Measurements from ENCODE around the gene RBM7. TPM values are rescaled to one million over a fixed set of nuclear protein-coding genes. Genes with fewer than 3 reads are reported as not detected.

The RBM7 gene
- total RNA-seq, 2 donors from 2014 or later = 46.8 to 56.4 TPM

DNA sequence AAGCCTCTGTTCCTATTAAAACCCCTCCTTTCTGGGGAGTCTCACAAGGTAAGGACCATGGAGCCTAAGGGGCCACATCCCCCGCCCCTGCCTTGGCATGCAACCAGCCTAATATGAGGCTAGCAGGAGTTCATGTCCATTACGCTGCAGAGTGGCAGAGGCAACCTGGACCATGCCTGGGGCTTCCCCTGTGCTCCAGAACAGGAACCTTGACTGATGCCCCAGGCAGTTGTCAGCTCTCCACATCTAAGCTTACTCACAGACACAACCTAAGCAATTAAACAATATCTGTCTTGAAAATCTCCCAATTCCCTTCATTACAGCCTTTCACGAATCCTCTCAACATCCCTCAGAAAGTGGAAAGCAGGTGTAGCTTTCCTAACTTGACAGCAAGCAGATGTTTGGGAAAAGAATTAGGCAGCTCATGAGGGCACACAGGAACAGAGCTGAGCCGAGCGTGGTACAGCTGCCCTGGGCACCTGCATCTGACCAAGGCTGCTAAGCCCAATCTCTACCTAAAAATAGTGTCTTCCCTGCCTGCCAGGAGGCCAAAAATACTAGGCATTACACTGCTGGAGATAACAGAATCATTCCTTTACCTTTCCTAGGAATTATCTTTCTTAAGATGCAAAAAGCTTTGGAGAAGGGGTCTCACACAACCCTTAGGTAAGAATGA lies 20.9 kb upstream of the RBM7 start:
- peaks cover 9% of the 10 kb centered on the region for H3K9me3 Mint-ChIP-seq
- no peaks in the 10 kb centered on the region for H3K27me3 Mint-ChIP-seq (ENCODE audit: insufficient read depth)

DNA sequence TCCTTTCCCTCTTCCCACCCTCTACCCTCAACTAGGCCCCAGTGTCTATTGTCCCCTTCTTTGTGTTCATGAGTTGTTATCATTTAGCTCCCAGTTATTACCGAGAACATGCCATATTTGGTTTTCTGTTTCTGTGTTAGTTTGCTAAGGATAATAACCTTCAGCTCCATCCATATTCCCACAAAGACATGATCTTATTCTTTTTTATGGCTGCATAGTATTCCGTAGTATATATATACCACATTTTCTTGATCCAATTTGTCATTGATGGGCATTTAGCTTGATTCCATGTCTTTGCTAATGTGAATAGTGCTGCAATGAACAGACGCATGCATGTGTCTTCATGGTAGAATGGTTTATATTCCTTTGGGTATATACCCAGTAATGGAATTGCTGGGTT lies 18.0 kb upstream of the RBM7 start:
- H3K4me1 ChIP-seq (ENCODE audit: control insufficient read depth, insufficient read depth, low read length) = no peaks in the 10 kb centered on the region
- H3K4me3 ChIP-seq (ENCODE audit: low read length) = no peak overlapping the region
- no peak overlapping the region for H3K4me3 Mint-ChIP-seq
- H3K9me3 Mint-ChIP-seq = peaks cover 9% of the 10 kb centered on the region
- H3K4me1 Mint-ChIP-seq = peaks cover 4% of the 10 kb centered on the region
- no peaks in the 10 kb centered on the region for H3K27me3 ChIP-seq (ENCODE audit: control insufficient read depth, insufficient read depth, low read length, poor library complexity, severe bottlenecking)
- no peak overlapping the region for H3K9ac ChIP-seq (ENCODE audit: extremely low read depth, low read length, poor library complexity, severe bottlenecking)
- H3K36me3 ChIP-seq (ENCODE audit: control insufficient read depth, insufficient read depth, low read length) = no peaks in the 10 kb centered on the region
- H3K27ac ChIP-seq (ENCODE audit: low read depth, low read length) = no peak overlapping the region
- H3K27ac Mint-ChIP-seq = no peak overlapping the region
- no peak for DNase-seq
- H3K9me3 ChIP-seq (ENCODE audit: control insufficient read depth, low read length) = peaks cover 7% of the 10 kb centered on the region
- WGBS, 2 experiments (ENCODE audit: insufficient coverage in 1 of 2, insufficient read length in 1 of 2) = 100% methylated on average over 2 of the region's 3 CpGs; no CpG with 5 or more reads in 1 of the 2 experiments
- H3K27me3 Mint-ChIP-seq (ENCODE audit: insufficient read depth) = no peaks in the 10 kb centered on the region
- TF ChIP-seq, protein P1, sequence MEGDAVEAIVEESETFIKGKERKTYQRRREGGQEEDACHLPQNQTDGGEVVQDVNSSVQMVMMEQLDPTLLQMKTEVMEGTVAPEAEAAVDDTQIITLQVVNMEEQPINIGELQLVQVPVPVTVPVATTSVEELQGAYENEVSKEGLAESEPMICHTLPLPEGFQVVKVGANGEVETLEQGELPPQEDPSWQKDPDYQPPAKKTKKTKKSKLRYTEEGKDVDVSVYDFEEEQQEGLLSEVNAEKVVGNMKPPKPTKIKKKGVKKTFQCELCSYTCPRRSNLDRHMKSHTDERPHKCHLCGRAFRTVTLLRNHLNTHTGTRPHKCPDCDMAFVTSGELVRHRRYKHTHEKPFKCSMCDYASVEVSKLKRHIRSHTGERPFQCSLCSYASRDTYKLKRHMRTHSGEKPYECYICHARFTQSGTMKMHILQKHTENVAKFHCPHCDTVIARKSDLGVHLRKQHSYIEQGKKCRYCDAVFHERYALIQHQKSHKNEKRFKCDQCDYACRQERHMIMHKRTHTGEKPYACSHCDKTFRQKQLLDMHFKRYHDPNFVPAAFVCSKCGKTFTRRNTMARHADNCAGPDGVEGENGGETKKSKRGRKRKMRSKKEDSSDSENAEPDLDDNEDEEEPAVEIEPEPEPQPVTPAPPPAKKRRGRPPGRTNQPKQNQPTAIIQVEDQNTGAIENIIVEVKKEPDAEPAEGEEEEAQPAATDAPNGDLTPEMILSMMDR (conservative IDR thresholded peaks at IDR 0.05) = no peak
- no peaks in the 10 kb centered on the region for H3K36me3 Mint-ChIP-seq (ENCODE audit: low read depth)

More for the DNA sequence above, 20.9 kb upstream of the RBM7 start:
- 93 to 94% methylated on average over 2 to 5 of the region's 5 CpGs for WGBS, 2 experiments (ENCODE audit: insufficient coverage in 1 of 2, insufficient read length in 1 of 2)
- H3K4me3 Mint-ChIP-seq = no peak overlapping the region
- no peak overlapping the region for H3K27ac Mint-ChIP-seq
- TF ChIP-seq, protein P1 (conservative IDR thresholded peaks at IDR 0.05) = no peak
- Histone ChIP-seq H3K4me3 (ENCODE audit: low read length) (no peak overlapping the region), H3K27me3 (ENCODE audit: control insufficient read depth, insufficient read depth, low read length, poor library complexity, severe bottlenecking) (no peaks in the 10 kb centered on the region), H3K27ac (ENCODE audit: low read depth, low read length) (no peak overlapping the region), H3K9ac (ENCODE audit: extremely low read depth, low read length, poor library complexity, severe bottlenecking) (no peak overlapping the region), H3K4me1 (ENCODE audit: control insufficient read depth, insufficient read depth, low read length) (no peaks in the 10 kb centered on the region), H3K9me3 (ENCODE audit: control insufficient read depth, low read length) (peaks cover 7% of the 10 kb centered on the region), H3K36me3 (ENCODE audit: control insufficient read depth, insufficient read depth, low read length) (no peaks in the 10 kb centered on the region)
- H3K36me3 Mint-ChIP-seq (ENCODE audit: low read depth) = no peaks in the 10 kb centered on the region
- DNase-seq = no peak
- peaks cover 4% of the 10 kb centered on the region for H3K4me1 Mint-ChIP-seq

DNA sequence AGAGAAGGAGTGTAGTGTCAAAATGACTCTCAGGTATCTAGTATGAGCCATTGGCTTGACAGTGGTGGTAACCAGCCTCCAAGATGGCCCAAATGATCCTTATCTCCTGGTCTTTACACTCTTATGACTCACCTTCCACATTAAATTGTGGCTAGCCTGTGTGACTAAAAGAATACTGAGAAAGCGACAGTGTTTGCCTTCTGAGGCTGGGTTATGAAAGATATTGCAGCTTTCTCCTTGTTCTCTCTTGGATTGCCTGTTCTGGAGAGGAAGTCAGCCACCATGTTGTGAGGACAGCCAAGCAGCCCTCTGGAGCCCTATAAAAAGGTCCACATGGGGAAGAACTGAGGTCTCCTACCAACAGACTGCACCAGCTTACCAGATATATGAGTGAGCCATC lies 16.0 kb upstream of the RBM7 start:
- H3K27me3 Mint-ChIP-seq (ENCODE audit: insufficient read depth) = no peaks in the 10 kb centered on the region
- H3K27me3 ChIP-seq (ENCODE audit: control insufficient read depth, insufficient read depth, low read length, poor library complexity, severe bottlenecking) = no peaks in the 10 kb centered on the region
- H3K4me1 ChIP-seq (ENCODE audit: control insufficient read depth, insufficient read depth, low read length) = no peaks in the 10 kb centered on the region
- no peak for DNase-seq
- no peak overlapping the region for H3K27ac ChIP-seq (ENCODE audit: low read depth, low read length)
- H3K9ac ChIP-seq (ENCODE audit: extremely low read depth, low read length, poor library complexity, severe bottlenecking) = no peak overlapping the region
- H3K27ac Mint-ChIP-seq = no peak overlapping the region
- H3K9me3 Mint-ChIP-seq = peaks cover 9% of the 10 kb centered on the region
- no peaks in the 10 kb centered on the region for H3K36me3 ChIP-seq (ENCODE audit: control insufficient read depth, insufficient read depth, low read length)
- TF ChIP-seq, protein P1 (conservative IDR thresholded peaks at IDR 0.05) = no peak
- H3K4me3 Mint-ChIP-seq = no peak overlapping the region
- H3K9me3 ChIP-seq (ENCODE audit: control insufficient read depth, low read length) = peaks cover 7% of the 10 kb centered on the region
- WGBS, 2 experiments (ENCODE audit: insufficient coverage in 1 of 2, insufficient read length in 1 of 2) = 92% methylated on average over 1 of the region's 1 CpG; no CpG with 5 or more reads in 1 of the 2 experiments
- H3K4me1 Mint-ChIP-seq = no peaks in the 10 kb centered on the region
- H3K36me3 Mint-ChIP-seq (ENCODE audit: low read depth) = no peaks in the 10 kb centered on the region
- no peak overlapping the region for H3K4me3 ChIP-seq (ENCODE audit: low read length)
